ENCODE measurements around the gene STN1.
A peak's percentile ranks its signal among the peaks of the same experiment; 100 is the strongest.

STN1 gene

DNA sequence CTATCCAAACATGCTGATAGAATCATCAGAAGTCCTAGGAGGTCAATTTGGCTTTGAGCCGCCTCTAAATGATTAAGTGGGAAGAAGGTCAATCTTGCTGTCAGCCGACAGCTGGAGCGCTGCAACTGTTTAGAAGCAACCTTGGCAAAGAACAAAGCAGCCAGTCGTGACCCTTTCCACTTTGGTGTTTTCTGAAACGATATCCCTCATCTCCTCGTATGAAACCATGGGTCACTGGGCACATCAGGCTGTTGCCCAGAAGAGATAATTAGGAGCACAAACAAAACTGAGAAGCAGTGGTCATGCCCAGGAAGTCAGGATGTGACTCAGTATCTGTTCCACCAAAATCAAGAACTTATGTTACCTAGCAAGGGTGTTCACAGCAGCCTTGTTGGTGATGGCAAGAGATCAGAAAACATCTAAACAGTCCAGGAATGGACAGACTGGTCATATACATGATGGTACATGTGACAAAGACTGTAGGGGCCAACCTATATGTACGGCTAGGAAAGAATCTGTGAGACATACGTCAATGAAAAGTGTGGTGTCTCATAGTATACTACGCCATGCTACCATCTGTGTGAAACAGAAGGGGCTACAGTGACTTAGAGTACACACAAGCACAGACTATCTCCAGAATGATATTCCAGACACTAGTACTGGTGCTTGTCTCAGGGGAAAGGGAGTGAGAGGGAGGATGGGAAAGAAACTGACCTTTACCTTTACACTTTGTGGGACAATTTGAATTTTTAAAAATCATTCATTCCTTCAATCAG lies 22.4 kb downstream of the STN1 start:
- DNase-seq = no peak

DNA sequence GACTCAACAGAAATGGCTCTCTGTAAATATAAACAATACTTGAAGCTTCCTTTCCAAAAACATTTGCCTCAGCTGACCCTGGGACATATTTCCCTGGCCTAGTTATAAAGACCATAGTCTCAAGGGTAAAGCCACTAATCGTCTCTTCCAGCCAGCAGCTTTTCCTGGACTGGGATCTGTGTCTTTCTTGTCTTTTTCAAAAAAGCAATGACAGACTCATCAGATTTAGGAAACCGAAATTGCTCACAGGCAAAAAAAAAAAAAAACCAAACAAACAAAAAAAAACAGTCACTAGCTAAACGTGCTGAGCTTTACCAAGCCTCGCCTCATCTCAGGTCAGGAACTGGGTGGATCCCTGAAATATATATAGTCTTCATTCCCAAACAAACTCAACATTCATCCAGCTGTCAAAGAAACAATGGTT lies 23.5 kb downstream of the STN1 start:
- no peak for DNase-seq

GRCh38 chr10:103893817-103894216 lies 24.2 kb downstream of the STN1 start:
- DNase-seq = no peak

- DNase-seq = no peak
These were observed 25.8 kb downstream of the STN1 start for GRCh38 chr10:103892181-103892580.

DNA sequence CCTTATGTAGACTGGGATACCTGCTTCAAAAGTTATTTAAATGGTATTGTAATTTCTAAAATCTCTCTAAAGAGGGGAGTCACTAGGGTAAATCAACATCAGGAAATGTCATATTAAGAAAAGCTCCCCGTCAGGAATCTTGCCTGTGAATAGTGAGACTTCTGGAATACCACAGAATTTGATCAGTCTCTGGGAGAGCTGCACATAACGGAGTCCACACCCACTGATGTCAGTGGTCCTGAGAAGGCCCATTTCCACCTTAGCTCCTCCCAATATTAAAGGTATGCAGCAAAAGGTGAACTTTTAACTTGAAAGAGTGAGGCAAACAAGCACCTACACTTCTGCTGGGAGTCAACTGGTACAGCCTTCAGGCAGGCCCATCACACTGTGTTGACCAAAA lies 27.3 kb downstream of the STN1 start:
- no peak for DNase-seq

DNA sequence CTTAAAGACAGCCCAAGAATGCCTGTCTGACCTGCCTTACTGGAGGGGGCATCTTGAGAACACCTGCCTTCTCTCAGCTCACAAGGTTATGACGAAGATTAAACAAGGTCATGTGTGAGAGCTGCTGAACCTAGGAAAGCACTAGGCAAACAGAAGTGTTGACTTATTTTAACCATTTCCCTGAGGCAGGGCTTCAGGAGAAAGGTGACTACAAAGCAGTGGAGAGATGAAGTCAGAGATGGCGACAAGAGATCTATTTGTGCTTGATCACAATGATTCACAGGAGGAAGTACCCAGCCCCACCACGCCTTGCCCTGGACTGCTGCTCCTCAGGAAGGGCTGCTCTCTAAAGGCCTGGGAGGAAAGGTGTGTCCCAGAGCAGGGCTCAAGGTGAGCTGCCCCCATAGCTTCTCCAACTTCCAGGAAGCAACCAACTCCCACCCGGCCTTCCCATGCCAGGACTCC lies 27.8 kb downstream of the STN1 start:
- no peak for DNase-seq

- DNase-seq = no peak
These were observed 28.8 kb downstream of the STN1 start for GRCh38 chr10:103889121-103889720.

DNA sequence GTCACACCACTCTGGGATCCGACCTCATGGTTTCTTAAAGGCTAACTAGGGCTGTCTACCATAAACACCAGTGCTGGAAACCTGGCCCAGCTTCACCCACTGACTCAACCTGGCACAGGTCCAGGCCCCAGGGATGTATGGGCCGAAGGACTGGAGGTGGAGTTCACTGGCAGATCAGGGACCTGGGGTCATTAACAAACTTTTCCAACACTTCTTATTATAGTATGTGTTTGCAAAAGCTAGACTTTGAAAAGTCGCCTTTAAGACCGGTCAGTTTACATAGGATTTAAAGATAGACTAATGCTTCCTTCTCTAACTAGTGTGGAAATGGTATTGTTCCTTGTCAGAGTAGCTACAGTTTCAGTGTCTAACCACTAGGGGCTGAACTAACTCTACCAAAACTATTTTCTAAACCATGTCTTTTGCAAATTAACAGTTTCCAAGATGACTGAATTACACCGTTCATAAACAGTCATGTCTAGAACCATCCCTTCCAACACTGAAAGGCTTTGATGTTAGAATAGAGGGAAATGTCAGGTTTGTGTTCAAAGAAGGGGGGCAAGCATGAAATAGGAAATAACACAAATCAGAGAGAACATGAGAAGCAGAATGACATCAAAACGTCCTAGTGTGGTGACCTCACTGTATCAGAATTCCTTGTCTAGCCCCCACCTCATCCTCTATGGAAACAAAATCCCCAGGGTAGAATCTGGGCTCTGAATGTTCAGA lies 29.7 kb downstream of the STN1 start:
- peak in 6 of 58 donors; percentile 3 to 79 (median 36) for DNase-seq

DNA sequence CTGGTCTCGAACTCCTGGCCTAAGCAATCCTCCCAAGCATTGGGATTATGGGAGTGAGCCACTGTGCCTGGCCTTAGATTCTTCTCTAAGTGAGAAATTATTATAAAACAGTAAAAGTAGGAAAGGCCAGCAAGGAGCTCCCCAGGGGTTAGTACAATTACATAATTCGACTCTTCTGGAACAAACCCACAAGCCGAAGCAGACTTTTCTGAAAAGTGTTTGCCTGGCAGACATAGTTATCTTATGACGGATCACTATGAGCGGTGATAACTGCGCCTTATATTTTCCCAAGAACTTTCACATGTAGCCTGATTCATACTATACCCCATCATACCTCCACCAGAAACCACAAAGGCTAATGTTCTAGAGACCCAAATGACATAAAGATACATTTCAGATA lies 32.4 kb downstream of the STN1 start:
- DNase-seq = no peak

DNA sequence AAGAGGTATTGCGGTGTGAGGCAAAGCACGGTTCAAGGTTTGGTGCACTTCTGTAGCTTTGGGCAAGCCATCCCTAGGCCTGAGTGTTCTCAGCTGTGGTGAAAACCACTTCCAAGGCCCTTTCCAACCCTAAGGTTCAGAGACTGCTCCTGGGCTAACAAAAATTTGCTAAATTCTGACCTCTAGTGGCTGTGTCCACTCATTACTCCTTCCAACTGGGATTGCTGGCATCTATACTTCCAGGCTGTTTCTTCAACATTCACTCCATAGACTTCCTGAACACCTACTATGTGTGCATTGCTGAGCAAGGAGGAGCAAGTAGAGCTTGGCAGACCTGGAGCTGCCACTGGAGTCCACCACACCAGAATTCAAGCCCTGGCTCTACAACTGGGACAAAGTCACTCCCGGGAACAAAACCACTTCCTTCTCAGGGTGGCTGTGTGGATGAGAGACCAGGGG lies 33.3 kb downstream of the STN1 start:
- DNase-seq = peak in 24 of 58 donors; percentile 3 to 51 (median 13)

DNA sequence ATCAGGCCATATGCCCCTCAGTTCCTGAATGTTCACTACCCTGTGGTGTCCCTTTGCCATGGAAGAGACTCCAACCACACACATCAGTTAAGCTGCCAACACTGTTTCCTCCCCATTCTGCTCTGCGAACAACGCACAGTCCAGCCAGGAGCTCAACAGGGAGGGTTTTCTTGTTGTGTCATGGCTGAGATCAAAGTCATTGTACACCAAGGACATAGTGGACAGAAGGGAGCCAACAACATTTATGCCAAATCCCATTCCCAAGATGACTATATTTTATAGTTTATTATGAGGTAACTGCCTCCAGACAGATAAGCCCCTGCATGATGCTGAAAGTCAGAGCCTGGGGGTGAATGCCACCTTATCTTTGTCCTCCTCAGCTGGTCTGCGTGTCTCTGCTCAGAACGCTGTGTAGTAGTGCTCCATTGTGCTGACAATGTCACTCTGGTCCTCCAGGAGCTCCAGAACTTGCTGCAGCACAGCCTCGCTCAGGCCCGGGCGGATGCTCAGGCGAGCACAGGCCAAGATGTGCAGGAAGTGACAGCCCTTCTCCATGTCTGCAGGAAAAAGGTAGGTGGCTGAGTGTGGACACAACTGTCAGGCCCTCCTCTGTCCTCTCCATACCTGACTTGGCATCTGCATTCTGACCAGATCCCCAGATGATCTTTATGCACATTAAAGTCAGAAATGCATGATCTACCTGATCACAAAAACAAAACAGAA lies 35.5 kb downstream of the STN1 start:
- DNase-seq = no peak

DNA sequence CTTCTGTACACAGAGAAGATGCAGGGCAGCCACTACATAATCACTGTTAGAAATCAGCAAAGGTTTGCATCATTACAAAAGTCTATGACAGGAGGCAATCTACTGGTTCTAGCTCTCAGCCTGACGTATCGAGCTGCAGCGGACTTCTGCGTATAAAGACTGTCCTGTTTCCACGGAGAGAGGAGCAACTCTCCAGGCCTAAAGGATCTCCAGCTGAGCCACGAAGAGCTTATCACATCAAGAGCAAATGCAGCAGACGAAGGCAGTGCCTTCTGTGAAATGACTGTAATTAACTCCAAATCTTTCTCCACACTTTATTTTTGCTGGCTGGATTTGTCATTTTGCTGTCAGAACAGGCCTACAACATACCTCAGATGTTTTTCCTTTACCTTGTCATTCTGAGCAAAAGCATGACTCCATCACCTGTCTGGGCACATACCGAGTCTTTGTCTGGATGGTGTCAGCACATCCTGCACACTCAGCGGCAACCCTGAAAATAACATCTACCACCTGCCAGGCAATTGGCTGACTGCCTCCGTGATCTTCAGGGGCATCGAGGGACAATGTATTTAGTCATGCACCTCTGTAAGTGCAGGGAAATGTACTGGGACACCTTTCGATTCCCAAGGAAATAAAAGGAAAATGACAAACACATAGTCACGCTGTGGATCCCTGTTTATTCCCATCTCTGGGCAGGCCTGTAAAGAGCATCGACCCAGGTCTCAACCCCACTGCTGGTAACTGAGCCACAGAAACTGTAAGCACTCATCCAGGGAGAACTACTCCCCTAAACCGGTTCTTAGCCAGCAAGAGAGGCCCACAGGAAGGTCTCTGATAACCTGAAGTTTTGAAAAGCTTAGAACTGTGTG lies 36.3 kb downstream of the STN1 start:
- peak in 1 of 58 donors; percentile 25 for DNase-seq

GRCh38 chr10:103879831-103880230 lies 38.2 kb downstream of the STN1 start:
- DNase-seq = no peak

GRCh38 chr10:103879409-103879808 lies 38.6 kb downstream of the STN1 start:
- no peak for DNase-seq

DNA sequence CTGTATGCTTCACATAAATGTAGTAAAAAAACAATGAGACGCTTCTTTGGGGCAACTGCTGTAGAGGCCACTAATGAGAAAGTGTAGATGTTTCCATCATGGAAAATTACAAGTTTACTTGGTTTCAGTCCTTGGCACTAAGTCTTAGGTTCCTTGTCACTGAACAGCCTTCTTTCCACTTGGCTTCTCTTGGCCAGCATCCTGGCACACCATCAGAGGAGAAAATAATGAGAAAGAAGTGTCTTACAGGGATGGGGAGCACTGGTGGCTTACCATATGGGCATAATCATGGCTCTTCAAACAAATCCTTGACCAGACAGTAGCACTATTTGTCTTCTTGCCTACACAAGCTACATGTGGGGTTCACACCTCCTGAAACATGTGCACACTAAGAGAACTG lies 40.1 kb downstream of the STN1 start:
- peak in 1 of 58 donors; percentile 9 for DNase-seq

- DNase-seq = no peak
These were observed 41.8 kb downstream of the STN1 start for GRCh38 chr10:103876155-103876554.

DNA sequence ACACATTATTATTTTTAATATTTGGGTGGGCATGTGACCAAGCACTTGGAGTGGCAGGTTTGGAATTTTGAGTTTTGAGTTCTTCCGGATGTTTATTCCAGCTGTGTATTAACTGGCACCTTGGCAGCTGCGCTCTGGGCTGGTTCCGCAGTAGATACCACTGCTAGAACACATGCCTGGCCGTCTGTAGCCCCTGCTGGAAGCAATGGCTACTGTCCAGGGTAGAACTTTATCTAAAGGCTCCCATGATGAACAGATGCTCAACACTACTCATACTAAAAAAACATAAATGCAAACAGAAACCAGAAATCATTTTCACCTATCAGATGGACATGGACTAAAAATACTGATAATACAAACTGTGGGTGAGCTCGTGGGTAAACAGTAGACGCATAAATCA lies 43.3 kb downstream of the STN1 start:
- no peak for DNase-seq

- no peak for DNase-seq
These were observed 45.6 kb downstream of the STN1 start for GRCh38 chr10:103872137-103872931.

GRCh38 chr10:103871006-103871405 lies 47.0 kb downstream of the STN1 start:
- no peak for DNase-seq

DNA sequence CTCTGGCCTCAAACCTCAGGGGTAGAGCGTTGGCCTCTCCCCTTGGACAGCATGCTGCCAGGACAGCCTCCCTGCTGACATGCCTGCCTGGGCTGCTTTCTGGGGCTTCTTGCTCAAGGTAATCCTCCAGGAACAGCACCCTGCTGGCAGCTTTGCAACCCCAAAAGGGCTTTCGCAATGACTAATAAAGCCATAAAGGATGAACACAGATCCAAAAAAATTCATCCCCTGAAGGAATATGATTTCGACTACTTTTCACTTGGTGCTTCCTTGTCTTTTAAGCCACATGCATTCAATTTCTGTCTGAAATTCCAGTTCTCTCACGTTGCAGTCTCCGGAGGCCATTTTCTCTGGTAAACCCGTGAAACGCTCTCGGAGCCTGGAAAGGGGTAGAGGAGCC lies 47.5 kb downstream of the STN1 start:
- no peak for DNase-seq

All from anterior cingulate cortex (tissue), 58 donors.